Measurements from ENCODE around the gene CACNA2D4. TPM values are rescaled to one million over a fixed set of nuclear protein-coding genes. Genes with fewer than 3 reads are reported as not detected.

CACNA2D4 gene
- polyA plus RNA-seq, 3 donors = 17.8 to 87.7 (median 22.1) TPM

DNA sequence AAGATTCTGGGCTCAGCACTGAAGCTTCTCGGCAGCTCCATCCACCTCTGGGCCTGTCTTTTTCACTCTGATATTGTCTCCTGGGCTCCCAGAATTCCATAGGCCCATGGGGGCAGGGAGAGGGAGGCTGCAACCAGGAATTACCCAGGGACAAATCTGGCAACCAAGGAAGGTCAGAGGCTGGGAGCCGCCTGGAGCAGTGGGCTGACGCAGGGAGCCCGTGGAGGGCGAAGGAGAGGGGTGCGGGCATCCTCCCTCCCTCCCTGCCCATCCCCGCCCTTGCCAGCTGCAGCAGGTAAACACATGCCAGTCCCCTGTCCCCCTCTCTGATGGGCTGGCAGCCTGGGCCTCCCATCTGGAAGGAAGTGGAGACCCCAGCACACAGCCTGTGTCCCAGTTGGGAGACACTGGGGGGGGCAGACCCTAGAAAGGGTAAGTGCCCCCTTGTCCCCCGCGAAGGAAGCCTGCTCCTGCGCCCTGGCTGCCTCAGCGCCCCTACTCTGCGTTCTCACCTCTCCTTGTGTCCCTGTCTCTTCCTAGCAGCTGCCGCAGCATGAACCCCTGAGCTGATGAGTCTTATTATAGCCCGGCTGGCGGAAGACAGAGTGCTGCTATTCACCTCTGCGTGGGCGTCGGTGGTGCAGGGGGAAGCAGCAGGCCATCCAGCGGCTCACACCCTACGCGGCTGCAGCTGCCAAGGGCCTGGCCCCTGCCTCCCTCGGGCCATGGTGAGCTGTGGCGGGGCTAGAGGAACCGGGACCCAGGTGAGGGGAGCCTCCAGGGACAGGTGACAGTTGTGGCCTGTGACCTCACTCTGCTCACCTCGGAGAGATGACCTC, 91.4 kb downstream of the CACNA2D4 start:
- H4K20me1 ChIP-seq (ENCODE audit: insufficient read depth, low read length) = no peaks in the 10 kb centered on the region
- H3K79me2 ChIP-seq (ENCODE audit: insufficient read depth, low read length) = no peaks in the 10 kb centered on the region
- H3K27ac ChIP-seq (ENCODE audit: low read depth in 1 of 2, low read length in 2 of 2) = no peak overlapping the region
- H3K27me3 Mint-ChIP-seq (ENCODE audit: low read depth in 3 of 3) = peaks cover 23 to 31% (median 25%) of the 10 kb centered on the region in 3 donors
- no peak overlapping the region for H3K27ac Mint-ChIP-seq
- H3K4me1 Mint-ChIP-seq = peaks cover 5% of the 10 kb centered on the region
- peaks cover 2 to 26% of the 10 kb centered on the region in 2 donors for H3K27me3 ChIP-seq (ENCODE audit: control insufficient read depth in 2 of 2, insufficient read depth in 2 of 2, low read length in 2 of 2)
- H3K36me3 Mint-ChIP-seq = no peaks in the 10 kb centered on the region
- intact Hi-C loops (cut with micrococcal nuclease) = no loop called here
- no peaks in the 10 kb centered on the region for H3K36me3 ChIP-seq (replicated peaks in 1 of 2; ENCODE audit: control insufficient read depth in 1 of 2, insufficient read depth in 2 of 2, low read length in 2 of 2)
- no peak overlapping the region for H3K4me3 Mint-ChIP-seq
- H3K9me3 ChIP-seq (replicated peaks in 1 of 2; ENCODE audit: control insufficient read depth in 1 of 2, insufficient read depth in 1 of 2, low read length in 2 of 2) = no peaks in the 10 kb centered on the region
- TF ChIP-seq, protein P1, sequence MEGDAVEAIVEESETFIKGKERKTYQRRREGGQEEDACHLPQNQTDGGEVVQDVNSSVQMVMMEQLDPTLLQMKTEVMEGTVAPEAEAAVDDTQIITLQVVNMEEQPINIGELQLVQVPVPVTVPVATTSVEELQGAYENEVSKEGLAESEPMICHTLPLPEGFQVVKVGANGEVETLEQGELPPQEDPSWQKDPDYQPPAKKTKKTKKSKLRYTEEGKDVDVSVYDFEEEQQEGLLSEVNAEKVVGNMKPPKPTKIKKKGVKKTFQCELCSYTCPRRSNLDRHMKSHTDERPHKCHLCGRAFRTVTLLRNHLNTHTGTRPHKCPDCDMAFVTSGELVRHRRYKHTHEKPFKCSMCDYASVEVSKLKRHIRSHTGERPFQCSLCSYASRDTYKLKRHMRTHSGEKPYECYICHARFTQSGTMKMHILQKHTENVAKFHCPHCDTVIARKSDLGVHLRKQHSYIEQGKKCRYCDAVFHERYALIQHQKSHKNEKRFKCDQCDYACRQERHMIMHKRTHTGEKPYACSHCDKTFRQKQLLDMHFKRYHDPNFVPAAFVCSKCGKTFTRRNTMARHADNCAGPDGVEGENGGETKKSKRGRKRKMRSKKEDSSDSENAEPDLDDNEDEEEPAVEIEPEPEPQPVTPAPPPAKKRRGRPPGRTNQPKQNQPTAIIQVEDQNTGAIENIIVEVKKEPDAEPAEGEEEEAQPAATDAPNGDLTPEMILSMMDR (IDR thresholded peaks at IDR 0.05) = no peak
- H3K4me3 ChIP-seq (replicated peaks in 1 of 3; ENCODE audit: low read depth in 2 of 3, low read length in 3 of 3) = no peak overlapping the region
- no peak overlapping the region for H3K9ac ChIP-seq (ENCODE audit: insufficient read depth, low read length, poor library complexity, severe bottlenecking)
- no peaks in the 10 kb centered on the region for H3K4me1 ChIP-seq (ENCODE audit: control insufficient read depth in 1 of 2, insufficient read depth in 2 of 2, low read length in 2 of 2)
- no peak overlapping the region for H3K4me2 ChIP-seq (replicated peaks; ENCODE audit: extremely low read depth, low read length, poor library complexity, severe bottlenecking)
- H3K9me3 Mint-ChIP-seq = peaks cover 0 to 2% (median 0%) of the 10 kb centered on the region in 7 donors
- H2AFZ ChIP-seq (ENCODE audit: insufficient read depth, low read depth, low read length, poor library complexity, severe bottlenecking) = no peak overlapping the region
- WGBS (ENCODE audit: insufficient coverage) = 84% methylated on average over 19 of the region's 25 CpGs
- DNase-seq = no peak

DNA sequence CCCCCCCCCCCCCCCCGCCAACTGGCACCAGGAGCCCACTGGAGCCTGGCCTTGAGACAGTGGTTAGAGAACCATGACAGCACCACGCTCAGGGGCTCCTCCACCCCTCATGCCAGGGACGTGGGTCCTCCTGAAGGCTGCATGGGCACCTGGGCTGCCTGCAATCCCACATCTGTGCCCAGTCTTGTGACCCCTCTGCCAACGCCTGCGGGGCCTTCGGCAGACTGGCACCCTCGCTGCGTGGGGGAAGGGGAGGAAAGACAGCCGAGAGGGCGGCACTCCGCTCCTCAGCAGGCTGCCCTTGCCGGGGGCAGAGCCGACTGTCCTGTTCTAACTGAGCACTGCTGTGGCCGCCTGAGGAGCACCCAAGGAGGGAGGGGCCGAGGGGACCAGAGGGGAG, 92.1 kb downstream of the CACNA2D4 start:
- no peak overlapping the region for H3K4me3 ChIP-seq (replicated peaks in 1 of 3; ENCODE audit: low read depth in 2 of 3, low read length in 3 of 3)
- Mint-ChIP-seq H3K36me3 (no peaks in the 10 kb centered on the region), H3K4me3 (no peak overlapping the region), H3K4me1 (peaks cover 5% of the 10 kb centered on the region), H3K27me3 (ENCODE audit: low read depth in 3 of 3) (peaks cover 23 to 31% (median 28%) of the 10 kb centered on the region in 3 donors), H3K27ac (no peak overlapping the region), H3K9me3 (peaks cover 0 to 2% (median 0%) of the 10 kb centered on the region in 7 donors)
- TF ChIP-seq, protein P1 (IDR thresholded peaks at IDR 0.05) = no peak
- 93% methylated on average over 11 of the region's 15 CpGs for WGBS (ENCODE audit: insufficient coverage)
- H3K9me3 ChIP-seq (replicated peaks in 1 of 2; ENCODE audit: control insufficient read depth in 1 of 2, insufficient read depth in 1 of 2, low read length in 2 of 2) = no peaks in the 10 kb centered on the region
- no peaks in the 10 kb centered on the region for H3K36me3 ChIP-seq (replicated peaks in 1 of 2; ENCODE audit: control insufficient read depth in 1 of 2, insufficient read depth in 2 of 2, low read length in 2 of 2)
- no peak for DNase-seq
- no peak overlapping the region for H2AFZ ChIP-seq (ENCODE audit: insufficient read depth, low read depth, low read length, poor library complexity, severe bottlenecking)
- H3K4me2 ChIP-seq (replicated peaks; ENCODE audit: extremely low read depth, low read length, poor library complexity, severe bottlenecking) = no peak overlapping the region
- no peak overlapping the region for H3K27ac ChIP-seq (ENCODE audit: low read depth in 1 of 2, low read length in 2 of 2)
- peaks cover 2 to 28% of the 10 kb centered on the region in 2 donors for H3K27me3 ChIP-seq (ENCODE audit: control insufficient read depth in 2 of 2, insufficient read depth in 2 of 2, low read length in 2 of 2)
- intact Hi-C loops (cut with micrococcal nuclease) = no loop called here
- no peak overlapping the region for H3K9ac ChIP-seq (ENCODE audit: insufficient read depth, low read length, poor library complexity, severe bottlenecking)
- H3K4me1 ChIP-seq (ENCODE audit: control insufficient read depth in 1 of 2, insufficient read depth in 2 of 2, low read length in 2 of 2) = no peaks in the 10 kb centered on the region
- no peaks in the 10 kb centered on the region for H3K79me2 ChIP-seq (ENCODE audit: insufficient read depth, low read length)
- H4K20me1 ChIP-seq (ENCODE audit: insufficient read depth, low read length) = no peaks in the 10 kb centered on the region
